IMR-90 (cell line): ENCODE data around the gene FXYD4. TPM values are rescaled to one million over a fixed set of nuclear protein-coding genes. Genes with fewer than 3 reads are reported as not detected.
A peak's percentile ranks its signal among the peaks of the same experiment; 100 is the strongest.

Experiments used
- ATAC-seq: fragments of 200-7000 bp; cut with Tn5 transposase; 2 replicates; pipeline ENCODE4 v1.9.1; 2020; ENCODE audit warnings: low read depth, mild to moderate bottlenecking, moderate library complexity
- BruUV-seq: library from RNA; stranded (reverse); fragments of 400-500 nt; replicated peaks from 2 replicates; lab custom pipeline; 2021; lab: Mats Ljungman, UMichigan
- CTCF ChIA-PET: fragments of 300-600 bp; formaldehyde crosslinking; extraction: SDS; loops from one replicate; lab custom pipeline; 2021; ENCODE audit warnings: antibody characterized with exemption; lab: Yijun Ruan, JAX
- POLR2A ChIA-PET: fragments of 300-600 bp; sonication (Branson Sonifier 250); formaldehyde crosslinking; loops from one replicate; lab custom pipeline; 2022; ENCODE audit warnings: antibody characterized with exemption; ENCODE audit not compliant: unreplicated experiment; lab: Charles Lee
- DNase-seq: peaks from one replicate; pipeline ENCODE4 v3.0.0; 2013
- H2AFZ ChIP-seq: replicated peaks from 2 replicates; pipeline ENCODE3; 2013; ENCODE audit warnings: low read length, mild to moderate bottlenecking; ENCODE audit not compliant: poor library complexity
- H2AK5ac ChIP-seq: 2 replicates; pipeline ENCODE4 v1.6.1; 2013; ENCODE audit warnings: low read depth, low read length, inconsistent platforms
- H2AK9ac ChIP-seq: replicated peaks from 2 replicates; pipeline ENCODE3; 2013; ENCODE audit warnings: mild to moderate bottlenecking, low read depth, low read length, moderate library complexity; ENCODE audit not compliant: poor library complexity
- H2BK120ac ChIP-seq: 2 replicates; pipeline ENCODE4 v1.6.1; 2013; ENCODE audit warnings: low read depth, low read length, inconsistent platforms
- H2BK15ac ChIP-seq: 3 replicates; pipeline ENCODE4 v1.6.1; 2013; ENCODE audit warnings: low read depth, low read length, inconsistent platforms
- H2BK20ac ChIP-seq: 2 replicates; pipeline ENCODE4 v1.6.1; 2013; ENCODE audit warnings: low read depth, mild to moderate bottlenecking, inconsistent platforms, low read length, moderate library complexity
- H2BK5ac ChIP-seq: 2 replicates; pipeline ENCODE4 v1.6.1; 2013; ENCODE audit warnings: mild to moderate bottlenecking, low read depth, low read length, inconsistent platforms; ENCODE audit not compliant: poor library complexity, severe bottlenecking
- H3K14ac ChIP-seq: replicated peaks from 2 replicates; pipeline ENCODE4 v1.6.1; 2013; ENCODE audit warnings: low read depth, low read length, inconsistent platforms
- H3K18ac ChIP-seq: 2 replicates; pipeline ENCODE4 v1.6.1; 2013; ENCODE audit warnings: low read depth, low read length, control low read depth
- H3K23ac ChIP-seq: 2 replicates; pipeline ENCODE4 v1.6.1; 2013; ENCODE audit warnings: low read depth, low read length, inconsistent platforms
- H3K27ac ChIP-seq: 2 replicates; pipeline ENCODE4 v1.5.1; 2013; ENCODE audit warnings: mild to moderate bottlenecking, control low read depth, low read length; ENCODE audit not compliant: insufficient read depth
- H3K27me3 ChIP-seq: 2 replicates; pipeline ENCODE4 v1.6.1; 2013; ENCODE audit warnings: low read length; ENCODE audit not compliant: control insufficient read depth, insufficient read depth
- H3K36me3 ChIP-seq: 2 replicates; pipeline ENCODE4 v1.6.1; 2013; ENCODE audit warnings: low read length, mixed read lengths; ENCODE audit not compliant: control insufficient read depth, insufficient read depth
- H3K4ac ChIP-seq: 2 replicates; pipeline ENCODE4 v1.6.1; 2013; ENCODE audit warnings: low read depth, low read length, inconsistent platforms
- H3K4me1 ChIP-seq: 2 replicates; pipeline ENCODE4 v1.6.1; 2013; ENCODE audit warnings: low read length, mixed read lengths; ENCODE audit not compliant: control insufficient read depth, insufficient read depth
- H3K4me2 ChIP-seq: 2 replicates; pipeline ENCODE4 v1.6.1; 2013; ENCODE audit warnings: low read depth, mild to moderate bottlenecking, control low read depth, low read length, moderate library complexity
- H3K4me3 ChIP-seq: 2 replicates; pipeline ENCODE4 v1.5.1; 2013; ENCODE audit warnings: low read depth, mild to moderate bottlenecking, control low read depth, low read length, moderate library complexity; ENCODE audit not compliant: insufficient read depth
- H3K56ac ChIP-seq: 2 replicates; pipeline ENCODE4 v1.6.1; 2013; ENCODE audit warnings: low read length, inconsistent platforms; ENCODE audit not compliant: insufficient read depth; ENCODE audit errors: extremely low read depth
- H3K79me1 ChIP-seq, 2 experiments: 2 replicates each; pipeline ENCODE4 v1.6.1; 2013; ENCODE audit warnings: low read length in 2 of 2, inconsistent platforms in 1 of 2, low read depth in 1 of 2
- H3K9ac ChIP-seq: 2 replicates; pipeline ENCODE4 v1.6.1; 2013; ENCODE audit warnings: low read depth, low read length, control low read depth
- H3K9me1 ChIP-seq: 2 replicates; pipeline ENCODE4 v1.6.1; 2013; ENCODE audit warnings: low read length, inconsistent platforms; ENCODE audit not compliant: insufficient read depth
- H3K9me3 ChIP-seq: 2 replicates; pipeline ENCODE4 v1.6.1; 2013; ENCODE audit warnings: low read length; ENCODE audit not compliant: control insufficient read depth, insufficient read depth
- H4K20me1 ChIP-seq: 2 replicates; pipeline ENCODE4 v1.6.1; 2013; ENCODE audit warnings: low read length, inconsistent platforms; ENCODE audit not compliant: insufficient read depth
- H4K5ac ChIP-seq: 2 replicates; pipeline ENCODE4 v1.6.1; 2013; ENCODE audit warnings: mild to moderate bottlenecking, low read depth, low read length, control low read depth
- H4K8ac ChIP-seq, 2 experiments: 2 replicates each; pipeline ENCODE4 v1.6.1; 2013; ENCODE audit warnings: low read depth in 2 of 2, low read length in 2 of 2, control low read depth in 1 of 2, inconsistent platforms in 1 of 2
- H4K91ac ChIP-seq: 2 replicates; pipeline ENCODE4 v1.6.1; 2013; ENCODE audit warnings: low read depth, low read length, inconsistent platforms; ENCODE audit not compliant: insufficient read depth
- CHD1 ChIP-seq: IDR thresholded peaks from 2 replicates; pipeline ENCODE4 v1.6.1; 2012; ENCODE audit warnings: low read depth, low read length, improper control_type of control experiment
- POLR2A ChIP-seq: IDR thresholded peaks from 2 replicates; pipeline ENCODE4 v1.6.1; 2012; ENCODE audit warnings: mild to moderate bottlenecking, low read depth, low read length
- RFX5 ChIP-seq: IDR thresholded peaks from 2 replicates; pipeline ENCODE4 v1.8.0; 2012; ENCODE audit warnings: low read depth, mild to moderate bottlenecking, low read length, moderate library complexity
- WGBS, 2 experiments: methylation state at CpG; one replicate each; pipeline versions ENCODE4 v1.1.5 to v1.1.7; 2013; ENCODE audit warnings: missing lambda C conversion rate in 2 of 2; ENCODE audit not compliant: insufficient read length in 1 of 2; ENCODE audit errors: extremely low coverage in 2 of 2; 5-methylcytosine and 5-hydroxymethylcytosine counted together
- dilution Hi-C: fragments of 300-500 bp; cut with HindIII; formaldehyde crosslinking; loops from one replicate; pipeline ENCODE4 v1.14.3; 2018; ENCODE audit warnings: low sequenced_read_pairs; ENCODE audit not compliant: unreplicated experiment
- in situ Hi-C: fragments of 300-500 bp; cut with MboI; formaldehyde crosslinking; loops from 3 replicates; pipeline ENCODE4 v1.14.3; 2019; ENCODE audit warnings: low sequenced_read_pairs, inconsistent platforms, mixed read lengths
- intact Hi-C: fragments of 100-400 bp; cut with micrococcal nuclease; formaldehyde crosslinking; loops from 2 replicates; pipeline ENCODE4 v1.10.0; 2022
- polyA plus RNA-seq, 3 experiments: library from polyadenylated mRNA; depleted of rRNA; stranded (reverse); fragments of >200 nt; gene quantifications; 2 replicates each; pipeline ENCODE4 v1.2.3, GENCODE V29; 2012; ENCODE audit warnings: low replicate concordance in 1 of 3
- total RNA-seq: library from RNA; depleted of rRNA; stranded (reverse); fragments of >200 nt; gene quantifications from 2 replicates; pipeline ENCODE4 v1.2.3, GENCODE V29; 2012

The FXYD4 gene
- total and polyA plus RNA-seq, 2 of the 4 experiments (the other 2 are of a cell fraction), result not detected

DNA sequence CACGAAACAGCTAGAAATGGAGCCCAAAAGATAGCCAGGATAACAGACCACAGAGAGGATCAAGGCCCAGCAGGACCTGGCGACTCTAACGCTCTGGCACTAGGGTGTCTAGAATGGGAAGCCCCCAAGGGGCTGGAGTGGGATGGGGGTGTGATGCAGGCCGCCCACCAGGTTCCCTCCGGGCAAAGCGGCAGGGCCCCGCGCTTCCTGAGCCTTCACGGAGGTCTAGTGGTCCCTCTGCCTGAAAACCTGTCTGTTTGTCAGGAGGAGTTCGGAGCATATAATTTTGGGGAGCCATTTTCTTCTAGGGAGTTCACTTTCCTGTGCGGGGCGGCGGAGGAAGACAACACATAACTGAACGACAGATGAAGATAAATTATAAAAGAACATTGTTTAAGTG is 48.2 kb upstream of the FXYD4 start:
- no peak overlapping the region for H3K9ac ChIP-seq

More for the DNA sequence above, 48.2 kb upstream of the FXYD4 start:
- Histone ChIP-seq H2BK15ac (no peak overlapping the region), H2AFZ (peak overlapping the region; percentile 52), H2BK20ac (no peak overlapping the region), H2BK5ac (no peak overlapping the region), H3K9me3 (no peaks in the 10 kb centered on the region), H3K4me2 (peak overlapping the region; percentile 69), H3K79me1 (no peaks in the 10 kb centered on the region), H4K8ac (no peak overlapping the region), H3K36me3 (no peaks in the 10 kb centered on the region), H3K14ac (no peak overlapping the region), H3K4me1 (no peaks in the 10 kb centered on the region), H2AK9ac (no peak overlapping the region), H2BK120ac (no peak overlapping the region), H3K56ac (no peak overlapping the region), H3K18ac (no peak overlapping the region), H3K23ac (no peak overlapping the region), H4K91ac (no peak overlapping the region), H4K20me1 (no peaks in the 10 kb centered on the region), H3K27me3 (peaks cover 28% of the 10 kb centered on the region), H2AK5ac (no peak overlapping the region), H3K27ac (no peak overlapping the region), H3K4me3 (peak overlapping the region; percentile 17; the same call in 1 of the 2 replicates), H4K5ac (no peak overlapping the region), H3K4ac (no peak overlapping the region), H3K9me1 (no peaks in the 10 kb centered on the region)
- no peak for ATAC-seq
- CTCF ChIA-PET, result no interaction called here
- dilution Hi-C loops, result no loop called here
- POLR2A ChIA-PET, result no interaction called here
- DNase-seq, result no peak
- BruUV-seq, result no TSS peak
- intact Hi-C loops, result no loop called here
- in situ Hi-C loops, result no loop called here
- no peak for TF ChIP-seq CHD1
- TF ChIP-seq POLR2A, result no peak
- no peak for TF ChIP-seq RFX5
- 20% methylated on average over 1 of the region's 14 CpGs; no CpG with 5 or more reads in 1 of the 2 experiments for WGBS, 2 experiments
